Loucy (cell line): ENCODE results near the gene CLEC18C.
"Not testable (repeated sequence)": the region's sequence is repeated elsewhere in the genome, so short reads cannot be mapped to it uniquely, and the experiment has no call there.

Experiments
- H2AFZ ChIP-seq: fragments of 200-600 bp; sonication (generic); 2 replicates; pipeline ENCODE4 v1.6.0; 2016; ENCODE audit warnings: antibody characterized with exemption, mild to moderate bottlenecking, low read length, moderate library complexity
- H3F3A ChIP-seq: fragments of 200-600 bp; 2 replicates; pipeline ENCODE4 v1.6.0; 2016; ENCODE audit warnings: antibody characterized with exemption, low read depth, mild to moderate bottlenecking
- H3K27me3 ChIP-seq: fragments of 200-600 bp; sonication (generic); 2 replicates; pipeline ENCODE4 v1.6.1; 2014; ENCODE audit warnings: low read length, mild to moderate bottlenecking; ENCODE audit not compliant: insufficient read depth, poor library complexity, severe bottlenecking
- H3K36me3 ChIP-seq: fragments of 200-600 bp; sonication (generic); 2 replicates; pipeline ENCODE4 v1.6.1; 2016; ENCODE audit warnings: low read length; ENCODE audit not compliant: insufficient read depth
- H3K4me1 ChIP-seq: fragments of 200-600 bp; sonication (generic); 2 replicates; pipeline ENCODE4 v1.5.1; 2014; ENCODE audit warnings: low read length, mild to moderate bottlenecking; ENCODE audit not compliant: insufficient read depth, poor library complexity, severe bottlenecking
- H3K4me2 ChIP-seq: fragments of 200-600 bp; sonication (generic); 2 replicates; pipeline ENCODE4 v1.6.0; 2014; ENCODE audit warnings: antibody characterized with exemption, low read length, low read depth, mild to moderate bottlenecking; ENCODE audit not compliant: poor library complexity, severe bottlenecking
- H3K4me3 ChIP-seq: fragments of 200-600 bp; sonication (generic); 2 replicates; pipeline ENCODE4 v1.5.1; 2014; ENCODE audit warnings: low read length, mild to moderate bottlenecking, mixed read lengths; ENCODE audit not compliant: poor library complexity, severe bottlenecking
- H3K79me2 ChIP-seq: fragments of 200-600 bp; sonication (generic); 2 replicates; pipeline ENCODE4 v1.6.1; 2014; ENCODE audit warnings: low read length; ENCODE audit not compliant: insufficient read depth
- H3K9ac ChIP-seq: fragments of 200-600 bp; sonication (generic); 2 replicates; pipeline ENCODE4 v1.6.0; 2014; ENCODE audit warnings: mild to moderate bottlenecking, low read depth, low read length, moderate library complexity; ENCODE audit not compliant: poor library complexity, severe bottlenecking
- H3K9me2 ChIP-seq: fragments of 200-600 bp; sonication (generic); replicated peaks from 2 replicates; pipeline ENCODE4 v1.6.1; 2016; ENCODE audit warnings: low read depth, low read length, mixed read lengths
- H3K9me3 ChIP-seq: fragments of 200-600 bp; sonication (generic); 2 replicates; pipeline ENCODE4 v1.6.1; 2014; ENCODE audit warnings: mild to moderate bottlenecking, antibody characterized with exemption, low read length, low read depth; ENCODE audit not compliant: insufficient read depth
- H4K20me1 ChIP-seq: fragments of 200-600 bp; sonication (generic); 2 replicates; pipeline ENCODE4 v1.6.0; 2014; ENCODE audit warnings: antibody characterized with exemption, low read length, mild to moderate bottlenecking; ENCODE audit not compliant: insufficient read depth, poor library complexity, severe bottlenecking

The CLEC18C gene

DNA sequence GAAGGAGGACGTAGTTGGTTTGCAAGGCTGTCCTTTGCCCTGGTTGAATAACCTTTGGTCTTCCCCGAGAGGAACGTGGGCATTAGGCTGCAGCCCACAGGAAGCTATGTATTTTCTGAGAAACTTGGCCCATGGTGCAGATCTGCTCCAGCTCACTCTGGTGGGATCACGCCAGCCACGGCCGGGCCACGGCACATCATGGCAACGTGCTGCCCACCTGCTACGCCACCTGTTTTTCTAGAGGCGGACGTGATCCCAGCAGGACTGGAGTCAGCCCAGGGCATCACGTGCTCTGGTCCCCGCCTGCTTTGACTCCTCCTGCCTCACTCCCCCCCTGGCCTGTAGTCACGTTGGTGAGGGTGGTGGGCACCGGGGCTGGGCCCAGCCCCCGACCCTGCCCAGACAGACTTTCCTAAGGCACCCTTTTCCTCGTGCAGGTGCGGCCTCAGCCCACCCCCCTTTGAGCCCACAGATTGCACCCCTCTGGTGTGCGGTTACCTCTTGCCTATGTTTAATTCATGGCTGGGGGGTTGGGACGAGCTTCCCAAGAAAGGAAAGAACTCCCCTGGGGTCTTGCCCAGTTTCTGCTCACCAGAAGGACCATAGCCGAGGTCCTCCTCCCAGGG lies at the start of gene CLEC18C:
TSS of gene CLEC18C (plus strand) at position 576 of the 626 bp plus-strand sequence. CDS start 492 bp downstream, outside the sequence.
- H2AFZ ChIP-seq, H3K9ac ChIP-seq, H3K4me1 ChIP-seq, H3K4me2 ChIP-seq, H3K9me3 ChIP-seq, H3F3A ChIP-seq, H3K27me3 ChIP-seq, H3K36me3 ChIP-seq, H3K79me2 ChIP-seq, H3K4me3 ChIP-seq, H3K9me2 ChIP-seq, H4K20me1 ChIP-seq: not testable (repeated sequence)

DNA sequence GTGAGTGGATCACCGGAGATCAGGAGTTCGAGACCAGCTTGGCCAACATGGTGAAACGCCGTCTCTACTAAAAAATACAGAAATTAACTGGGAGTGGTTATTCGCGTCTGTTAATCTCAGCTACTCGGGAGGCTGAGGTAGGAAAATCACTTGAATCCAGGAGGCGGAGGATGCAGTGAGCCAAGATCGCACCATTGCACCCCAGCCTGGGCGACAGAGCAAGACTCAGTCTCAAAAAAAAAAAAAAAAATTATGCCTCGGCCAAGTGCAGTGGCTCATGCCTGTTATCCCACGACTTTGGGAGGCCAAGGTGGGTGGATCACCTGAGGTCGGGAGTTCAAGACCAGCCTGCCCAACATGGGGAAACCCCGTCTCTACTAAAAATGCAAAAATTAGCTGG lies 49.8 kb upstream of the CLEC18C start:
- not testable (repeated sequence) for H3K27me3 ChIP-seq, H3K79me2 ChIP-seq, H2AFZ ChIP-seq, H3K9ac ChIP-seq, H3F3A ChIP-seq, H3K9me3 ChIP-seq, H3K9me2 ChIP-seq, H3K4me1 ChIP-seq, H3K4me3 ChIP-seq, H3K4me2 ChIP-seq, H4K20me1 ChIP-seq
- peaks cover 42% of the 10 kb centered on the region; the same call in 1 of the 2 replicates for H3K36me3 ChIP-seq

DNA sequence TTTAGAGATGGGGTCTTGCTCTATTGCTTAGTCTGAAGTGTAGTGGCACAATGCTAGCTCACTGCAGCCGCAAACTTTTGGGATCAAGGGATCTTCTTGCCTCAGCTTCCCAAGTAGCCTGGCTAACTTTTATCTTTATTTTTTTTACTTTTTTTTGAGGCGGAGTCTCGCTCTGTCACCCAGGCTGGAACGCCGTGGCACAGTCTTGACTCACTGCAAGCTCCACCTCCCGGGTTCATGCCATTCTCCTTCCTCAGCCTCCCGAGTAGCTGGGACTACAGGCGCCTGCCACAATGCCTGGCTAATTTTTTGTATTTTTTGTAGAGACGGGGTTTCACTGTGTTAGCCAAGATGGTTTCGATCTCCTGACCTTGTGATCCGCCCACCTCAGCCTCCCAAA lies 47.4 kb upstream of the CLEC18C start:
- not testable (repeated sequence) for H3K4me3 ChIP-seq, H2AFZ ChIP-seq
- H3K36me3 ChIP-seq = peaks cover 64% of the 10 kb centered on the region; the same call in 1 of the 2 replicates

DNA sequence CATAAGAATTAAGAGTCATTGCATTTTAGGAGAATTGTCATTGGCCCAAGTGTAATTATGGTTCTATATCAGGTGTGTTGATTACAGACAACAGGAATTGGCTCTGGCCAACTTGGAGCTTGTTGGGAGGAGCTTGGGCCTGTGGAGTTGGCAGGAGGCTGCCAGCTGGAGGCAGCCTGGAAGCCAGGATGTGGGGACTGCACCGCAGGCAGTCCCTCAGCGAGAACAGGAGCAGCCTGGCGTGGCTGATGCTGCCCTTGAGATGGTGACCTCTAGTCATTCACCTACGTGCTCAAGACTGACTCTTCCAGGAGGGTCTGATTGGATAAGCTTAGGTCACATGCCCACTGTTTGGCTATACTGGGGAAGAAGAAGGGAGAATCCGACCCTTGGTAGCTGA lies 45.9 kb upstream of the CLEC18C start:
- not testable (repeated sequence) for H3K4me3 ChIP-seq, H4K20me1 ChIP-seq, H3K9me2 ChIP-seq, H3K9me3 ChIP-seq, H3K9ac ChIP-seq, H3K4me2 ChIP-seq, H3K79me2 ChIP-seq, H3K4me1 ChIP-seq, H3K27me3 ChIP-seq, H3F3A ChIP-seq, H2AFZ ChIP-seq
- H3K36me3 ChIP-seq = peaks cover 62% of the 10 kb centered on the region; the same call in 1 of the 2 replicates

More for the DNA sequence above, 47.4 kb upstream of the CLEC18C start:
- not testable (repeated sequence) for H3K9me2 ChIP-seq, H3K27me3 ChIP-seq, H3F3A ChIP-seq, H3K9ac ChIP-seq, H3K79me2 ChIP-seq, H3K4me2 ChIP-seq, H3K4me1 ChIP-seq, H3K9me3 ChIP-seq, H4K20me1 ChIP-seq

DNA sequence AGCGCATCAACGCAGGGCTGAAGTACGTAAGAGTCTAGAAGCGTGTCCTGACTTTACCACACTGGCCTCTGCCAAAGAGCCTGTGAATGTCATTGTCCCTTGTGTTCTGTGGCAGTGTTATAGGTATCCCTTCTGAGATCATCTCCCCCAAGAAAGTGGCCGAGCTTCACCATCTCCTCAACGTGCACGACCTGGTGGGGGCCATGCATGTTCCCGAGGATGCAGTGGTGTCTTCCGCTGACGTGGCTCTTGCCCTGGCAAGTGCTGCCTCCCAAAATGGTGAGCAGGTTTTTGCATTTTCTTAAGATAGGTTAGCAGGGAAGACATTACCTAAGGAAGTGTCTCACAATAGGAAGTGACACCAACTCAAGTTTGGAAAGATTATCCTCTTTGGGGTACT lies 44.7 kb upstream of the CLEC18C start:
- H3K36me3 ChIP-seq = peaks cover 60% of the 10 kb centered on the region; the same call in 1 of the 2 replicates
- not testable (repeated sequence) for H2AFZ ChIP-seq, H3K79me2 ChIP-seq, H3K4me2 ChIP-seq, H3K9me3 ChIP-seq, H3K9ac ChIP-seq, H3K4me1 ChIP-seq, H3K9me2 ChIP-seq, H3F3A ChIP-seq, H3K4me3 ChIP-seq, H4K20me1 ChIP-seq, H3K27me3 ChIP-seq

DNA sequence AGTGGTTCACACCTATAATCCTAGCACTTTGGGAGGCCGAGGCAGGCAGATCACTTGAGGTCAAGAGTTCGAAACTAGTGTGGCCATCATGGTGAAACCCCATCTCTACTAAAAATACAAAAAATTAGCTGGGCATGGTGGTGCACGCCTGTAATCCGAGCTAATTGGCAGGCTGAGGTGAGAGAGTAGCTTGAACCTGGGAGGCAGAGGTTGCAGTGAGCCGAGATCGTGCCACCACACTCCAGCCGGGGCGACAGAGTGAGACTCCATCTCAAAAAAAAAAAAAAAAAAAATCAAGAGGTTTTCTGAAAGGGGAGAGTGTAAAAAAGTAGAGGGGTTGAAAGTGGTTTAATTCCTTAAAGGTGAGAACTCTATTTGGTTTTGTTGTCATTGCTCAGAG lies 37.8 kb upstream of the CLEC18C start:
- H3K79me2 ChIP-seq, H3F3A ChIP-seq: not testable (repeated sequence)
- peaks cover 54% of the 10 kb centered on the region for H3K36me3 ChIP-seq

DNA sequence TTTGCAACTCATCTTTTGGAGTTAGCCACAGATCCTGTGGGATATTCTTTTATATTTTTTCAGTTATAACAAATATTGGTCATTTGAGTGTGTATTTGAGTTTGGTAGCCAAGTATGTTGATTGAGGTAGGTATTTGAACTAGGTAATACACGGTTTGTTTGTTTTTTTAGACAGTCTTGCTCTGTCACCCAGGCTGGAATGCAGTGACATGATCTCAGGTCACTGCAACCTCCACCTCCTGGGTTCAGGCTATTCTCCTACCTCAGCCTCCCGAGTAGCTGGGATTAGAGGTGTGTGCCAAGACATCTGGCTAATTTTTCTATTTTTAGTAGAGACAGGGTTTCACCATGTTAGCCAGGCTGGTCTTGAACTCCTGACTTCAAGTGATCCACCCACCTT lies 37.0 kb upstream of the CLEC18C start:
- not testable (repeated sequence) for H3K9me2 ChIP-seq, H3K4me3 ChIP-seq, H3K79me2 ChIP-seq, H3K4me1 ChIP-seq, H2AFZ ChIP-seq, H3K27me3 ChIP-seq, H3K9me3 ChIP-seq, H3F3A ChIP-seq, H3K9ac ChIP-seq, H4K20me1 ChIP-seq, H3K4me2 ChIP-seq
- H3K36me3 ChIP-seq = peaks cover 54% of the 10 kb centered on the region

More for the DNA sequence above, 37.8 kb upstream of the CLEC18C start:
- not testable (repeated sequence) for H3K4me3 ChIP-seq, H3K4me1 ChIP-seq, H3K27me3 ChIP-seq, H3K9me3 ChIP-seq, H3K9me2 ChIP-seq, H4K20me1 ChIP-seq, H3K9ac ChIP-seq, H2AFZ ChIP-seq, H3K4me2 ChIP-seq
